HG02870 (cell line): ENCODE results near the gene RABGGTA.

Source experiments
- ATAC-seq: cut with Tn5 transposase; IDR thresholded peaks from one replicate; pipeline ENCODE4 v1.9.1; 2021; ENCODE audit warnings: mild to moderate bottlenecking, moderate library complexity; ENCODE audit not compliant: unreplicated experiment

The RABGGTA gene

DNA sequence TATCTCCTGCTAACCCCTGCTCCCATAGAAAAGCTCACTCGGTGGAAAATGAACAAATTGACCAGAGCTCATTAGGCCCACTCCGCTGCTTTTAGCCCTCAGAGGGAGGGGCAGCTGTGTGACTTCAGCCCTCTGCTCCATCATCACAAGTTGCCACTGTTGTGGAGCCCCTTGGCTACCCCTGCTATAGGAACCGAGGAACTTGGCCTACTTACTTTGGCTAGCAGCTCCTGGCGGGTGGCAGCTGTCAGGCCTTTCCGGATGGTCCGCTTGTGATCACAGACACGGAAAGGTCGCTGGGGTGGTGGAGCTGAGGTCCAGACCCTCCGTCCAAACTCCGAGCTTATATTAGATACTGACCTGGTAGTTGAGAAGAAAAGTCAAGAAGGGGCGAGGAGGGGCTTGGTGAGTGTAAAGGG is 35.8 kb upstream of the RABGGTA start:
- no peak for ATAC-seq

DNA sequence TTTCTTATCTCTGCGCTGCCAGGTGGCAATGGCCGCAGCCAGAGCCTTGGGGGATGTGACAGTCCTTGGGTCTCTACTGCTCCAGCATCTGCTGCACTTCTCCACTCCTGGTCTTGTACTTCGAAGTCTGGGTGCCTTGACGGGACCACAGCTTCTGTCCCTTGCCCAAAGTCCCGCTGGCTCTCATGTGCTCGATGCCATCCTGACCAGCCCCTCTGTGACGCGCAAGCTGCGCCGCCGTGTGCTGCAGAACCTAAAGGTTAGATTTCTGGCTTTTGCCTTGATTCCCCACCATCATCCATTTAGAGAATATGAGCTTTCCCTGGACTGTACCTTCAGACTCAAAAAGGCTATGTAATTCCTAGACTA is 32.6 kb upstream of the RABGGTA start:
- no peak for ATAC-seq

DNA sequence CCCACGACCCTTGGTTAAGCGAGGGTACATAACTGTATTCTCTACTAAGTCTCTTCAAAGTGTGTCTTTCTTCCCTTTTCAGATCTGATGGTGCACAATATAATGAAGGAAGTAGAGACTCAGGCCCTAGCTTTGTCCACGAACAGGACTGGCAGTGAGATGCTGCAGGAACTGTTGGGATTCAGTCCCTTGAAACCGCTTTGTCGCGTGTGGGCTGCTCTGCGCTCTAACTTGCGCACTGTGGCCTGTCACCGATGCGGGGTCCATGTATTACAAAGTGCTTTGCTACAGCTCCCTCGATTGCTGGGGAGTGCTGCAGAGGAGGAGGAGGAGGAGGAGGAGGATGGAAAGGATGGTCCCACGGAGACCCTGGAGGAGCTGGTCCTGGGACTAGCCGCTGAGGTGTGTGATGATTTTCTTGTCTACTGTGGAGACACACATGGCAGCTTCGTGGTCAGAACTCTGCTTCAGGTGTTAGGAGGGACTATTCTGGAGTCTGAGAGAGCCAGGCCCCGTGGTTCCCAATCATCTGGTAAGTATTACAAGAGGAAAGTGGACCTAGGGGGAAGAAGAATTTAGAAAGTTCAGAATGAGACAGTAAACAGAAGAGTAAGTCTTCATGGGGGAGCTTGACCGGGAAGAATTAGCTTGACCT is 29.1 kb upstream of the RABGGTA start:
- ATAC-seq, result no peak

- peak; percentile 54 for ATAC-seq
Observed at GRCh38 chr14:24299255-24300191, 28.1 kb upstream of the RABGGTA start, which contains the start of the genes DHRS1 and NOP9. Gene DHRS1 (minus strand): TSS chr14:24299780. CDS start chr14:24299106, 674 bp downstream. Gene NOP9 (plus strand): TSS chr14:24299850. CDS start chr14:24299955, 105 bp downstream.

GRCh38 chr14:24298892-24299254 is 27.5 kb upstream of the RABGGTA start:
- ATAC-seq, result no peak

GRCh38 chr14:24297190-24297964 is 26.0 kb upstream of the RABGGTA start:
- ATAC-seq, result peak; percentile 15

- ATAC-seq, result peak; percentile 43
Observed at GRCh38 chr14:24296341-24297157, 25.2 kb upstream of the RABGGTA start.

DNA sequence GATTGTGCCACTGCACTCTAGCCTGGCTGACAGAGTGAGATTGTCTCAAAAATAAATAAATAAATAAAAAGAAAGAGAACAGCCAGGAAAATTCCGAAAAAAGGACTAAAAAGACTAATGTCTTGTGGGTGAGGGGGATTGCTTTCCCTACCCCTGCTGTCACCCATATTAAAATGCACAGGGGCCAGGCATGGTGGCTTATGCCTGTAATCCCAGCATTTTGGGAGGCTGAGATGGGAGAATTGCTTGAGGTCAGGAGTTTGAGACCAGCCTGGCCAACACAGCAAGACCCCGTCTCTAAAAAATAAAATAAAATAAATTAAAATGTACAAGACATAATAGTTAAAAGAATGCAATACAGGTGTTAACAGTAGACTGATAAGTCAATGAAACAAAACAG is 22.1 kb upstream of the RABGGTA start:
- ATAC-seq, result no peak

GRCh38 chr14:24292118-24292807 is 20.9 kb upstream of the RABGGTA start:
- ATAC-seq, result no peak

DNA sequence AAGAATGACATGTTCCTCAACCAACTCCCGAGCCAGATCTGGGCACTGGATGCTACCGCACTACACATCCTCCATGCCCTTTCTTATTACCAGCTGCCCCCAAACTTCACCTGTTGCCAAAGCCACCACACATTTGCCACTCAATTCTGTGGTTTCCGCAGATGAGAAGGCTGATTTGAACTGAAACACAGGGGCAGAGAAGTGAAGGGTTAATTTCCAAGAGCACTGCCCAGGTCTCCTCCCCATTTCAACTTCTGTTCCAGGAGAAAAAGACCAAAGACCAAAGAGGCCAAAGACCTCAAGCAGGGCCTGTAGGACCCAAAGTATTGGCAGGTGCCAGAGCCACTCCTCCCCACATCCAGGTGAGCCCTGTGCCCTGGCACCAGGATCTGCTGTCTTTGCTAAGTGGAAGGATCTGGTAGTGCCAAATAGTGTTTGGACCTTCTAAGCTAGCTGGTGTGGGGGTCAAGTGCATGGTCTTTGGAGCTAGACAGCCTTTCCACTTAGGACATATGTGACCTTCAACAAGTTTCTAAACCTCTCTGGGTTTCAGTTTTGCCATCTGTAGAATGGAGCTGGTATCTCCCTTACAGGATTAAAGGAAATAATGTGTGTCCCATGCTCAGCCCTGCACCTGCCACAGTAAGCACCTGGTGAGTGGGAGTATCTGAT is 20.2 kb upstream of the RABGGTA start:
- ATAC-seq, result no peak

DNA sequence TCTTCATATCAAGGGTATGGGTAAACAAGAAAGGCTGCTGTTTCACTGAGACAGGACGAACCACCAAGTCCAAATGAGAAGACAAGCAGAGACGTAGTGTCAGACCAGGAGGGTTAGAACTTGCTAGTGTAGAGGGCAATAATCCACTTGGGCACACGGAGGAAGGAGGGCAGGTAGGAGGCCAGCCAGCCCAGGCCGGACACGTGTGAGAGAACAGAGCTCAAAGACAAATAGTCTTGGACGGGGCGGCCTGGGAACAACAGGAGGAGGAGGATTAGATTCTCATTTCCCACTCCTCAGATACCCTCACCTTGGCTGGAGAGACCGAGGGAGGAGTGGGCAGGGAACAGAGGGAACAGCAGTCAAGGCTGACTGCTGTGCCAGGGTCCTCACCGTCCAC is 19.3 kb upstream of the RABGGTA start:
- ATAC-seq, result no peak

GRCh38 chr14:24289649-24290280 is 18.4 kb upstream of the RABGGTA start:
- ATAC-seq, result peak; percentile 82

- ATAC-seq, result no peak
Observed at GRCh38 chr14:24286996-24287395, 15.6 kb upstream of the RABGGTA start.

- ATAC-seq, result no peak
Observed at GRCh38 chr14:24285351-24285750, 14.0 kb upstream of the RABGGTA start.

DNA sequence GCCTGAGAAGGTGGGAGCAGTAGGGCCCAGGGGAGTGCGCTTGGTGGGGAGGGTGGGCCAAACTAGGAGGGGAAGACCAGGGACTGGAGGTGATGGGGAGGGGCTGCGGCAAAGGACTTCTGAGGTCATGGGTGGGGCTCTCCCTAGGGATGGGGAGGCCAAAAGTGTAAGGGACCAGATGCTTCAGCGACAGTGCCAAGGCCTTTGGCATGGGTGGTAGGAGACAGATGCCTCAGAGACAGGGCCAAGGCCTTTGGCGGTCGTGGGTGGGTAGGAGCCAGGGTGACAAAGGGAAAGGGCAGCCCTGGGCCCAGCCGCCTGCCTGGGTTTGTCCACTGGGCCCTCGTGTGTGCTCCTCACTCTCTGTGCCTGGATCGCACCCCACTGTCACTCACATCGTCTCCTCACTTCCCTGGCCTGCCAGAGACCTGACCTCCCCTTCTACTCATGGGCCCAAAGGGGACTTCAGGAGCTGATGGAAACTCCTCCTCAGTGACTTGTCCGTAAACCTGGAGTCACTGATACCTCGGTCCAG is 13.2 kb upstream of the RABGGTA start:
- ATAC-seq, result no peak

GRCh38 chr14:24283796-24284460 is 12.5 kb upstream of the RABGGTA start:
- no peak for ATAC-seq

- no peak for ATAC-seq
Observed at GRCh38 chr14:24282736-24283135, 11.3 kb upstream of the RABGGTA start.

- no peak for ATAC-seq
Observed at GRCh38 chr14:24281636-24282035, 10.2 kb upstream of the RABGGTA start.
